Loucy (cell line): ENCODE measurements around the gene EFL1.

Source experiments
- CTCF ChIP-seq: fragments of 200-600 bp; sonication (generic); conservative IDR thresholded peaks from 2 replicates; pipeline ENCODE4 v1.5.1; 2014; ENCODE audit warnings: mild to moderate bottlenecking, antibody characterized with exemption, low read length
- EZH2phosphoT487 ChIP-seq: fragments of 200-600 bp; IDR thresholded peaks from 2 replicates; pipeline ENCODE4 v1.6.1; 2018; ENCODE audit warnings: antibody characterized with exemption, mild to moderate bottlenecking, moderate library complexity, borderline replicate concordance

- TF ChIP-seq CTCF: peak; percentile 42
- no peak for TF ChIP-seq EZH2phosphoT487
These were observed 180.4 kb downstream of the EFL1 start for GRCh38 chr15:82081914-82082762.
